ENCODE measurements around the gene ABHD15.

Gene ABHD15

GRCh38 chr17:29546085-29546484, 20.8 kb downstream of the ABHD15 start:
- no peak for FAIRE-seq
- TF ChIP-seq POLR2A (IDR thresholded peaks at IDR 0.05; ENCODE audit: low read depth, low read length) (no peak), SPI1 (IDR thresholded peaks at IDR 0.05; ENCODE audit: low read depth, low read length) (no peak)

GRCh38 chr17:29544066-29544465, 22.8 kb downstream of the ABHD15 start:
- DNase-seq (ENCODE audit: insufficient read length, low spot score), result no peak
- TF ChIP-seq PAX5 (IDR thresholded peaks at IDR 0.05; ENCODE audit: insufficient read depth, low read length, severe bottlenecking), result no peak
- no peak for FAIRE-seq

More at GRCh38 chr17:29546085-29546484, 20.8 kb downstream of the ABHD15 start:
- DNase-seq (ENCODE audit: insufficient read length, low spot score), result no peak

GRCh38 chr17:29533976-29534375, 32.9 kb downstream of the ABHD15 start:
- no peak for TF ChIP-seq POU2F2 (IDR thresholded peaks at IDR 0.05; ENCODE audit: low read depth, low read length)
- no peak for TF ChIP-seq POLR2A (IDR thresholded peaks at IDR 0.05; ENCODE audit: low read depth, low read length)
- no peak for TF ChIP-seq PAX5 (IDR thresholded peaks at IDR 0.05; ENCODE audit: insufficient read depth, low read length, severe bottlenecking)
- TF ChIP-seq TAF1 (IDR thresholded peaks at IDR 0.05; ENCODE audit: low read depth, low read length), result no peak
- TF ChIP-seq SPI1 (IDR thresholded peaks at IDR 0.05; ENCODE audit: low read depth, low read length), result no peak
- no peak for DNase-seq (ENCODE audit: insufficient read length, low spot score)
- no peak for FAIRE-seq

GRCh38 chr17:29526322-29526721, 40.5 kb downstream of the ABHD15 start:
- DNase-seq (ENCODE audit: insufficient read length, low spot score) (no peak), FAIRE-seq (no peak)
- TF ChIP-seq POLR2A (IDR thresholded peaks at IDR 0.05; ENCODE audit: low read depth, low read length), result no peak
- TF ChIP-seq POU2F2 (IDR thresholded peaks at IDR 0.05; ENCODE audit: low read depth, low read length), result no peak
- TF ChIP-seq SPI1 (IDR thresholded peaks at IDR 0.05; ENCODE audit: low read depth, low read length), result no peak
- no peak for TF ChIP-seq PAX5 (IDR thresholded peaks at IDR 0.05; ENCODE audit: insufficient read depth, low read length, severe bottlenecking)
- TF ChIP-seq POLR2AphosphoS5 (IDR thresholded peaks at IDR 0.05; ENCODE audit: low read depth, low read length), result no peak
- no peak for TF ChIP-seq TAF1 (IDR thresholded peaks at IDR 0.05; ENCODE audit: low read depth, low read length)

GRCh38 chr17:29524692-29525091, 42.1 kb downstream of the ABHD15 start:
- DNase-seq (ENCODE audit: insufficient read length, low spot score) (no peak), FAIRE-seq (no peak)
- no peak for TF ChIP-seq TAF1 (IDR thresholded peaks at IDR 0.05; ENCODE audit: low read depth, low read length)
- TF ChIP-seq POLR2AphosphoS5 (IDR thresholded peaks at IDR 0.05; ENCODE audit: low read depth, low read length), result no peak
- TF ChIP-seq SPI1 (IDR thresholded peaks at IDR 0.05; ENCODE audit: low read depth, low read length), result no peak
- no peak for TF ChIP-seq POU2F2 (IDR thresholded peaks at IDR 0.05; ENCODE audit: low read depth, low read length)
- TF ChIP-seq POLR2A (IDR thresholded peaks at IDR 0.05; ENCODE audit: low read depth, low read length), result no peak
- no peak for TF ChIP-seq PAX5 (IDR thresholded peaks at IDR 0.05; ENCODE audit: insufficient read depth, low read length, severe bottlenecking)

GRCh38 chr17:29518359-29518758, 48.5 kb downstream of the ABHD15 start:
- no peak for DNase-seq (ENCODE audit: insufficient read length, low spot score)
- no peak for TF ChIP-seq POLR2AphosphoS5 (IDR thresholded peaks at IDR 0.05; ENCODE audit: low read depth, low read length)
- no peak for TF ChIP-seq POU2F2 (IDR thresholded peaks at IDR 0.05; ENCODE audit: low read depth, low read length)
- TF ChIP-seq PAX5 (IDR thresholded peaks at IDR 0.05; ENCODE audit: insufficient read depth, low read length, severe bottlenecking), result no peak
- TF ChIP-seq POLR2A (IDR thresholded peaks at IDR 0.05; ENCODE audit: low read depth, low read length), result no peak
- TF ChIP-seq SPI1 (IDR thresholded peaks at IDR 0.05; ENCODE audit: low read depth, low read length), result no peak
- TF ChIP-seq TAF1 (IDR thresholded peaks at IDR 0.05; ENCODE audit: low read depth, low read length), result no peak
- FAIRE-seq, result no peak

GRCh38 chr17:29514792-29515191, 52.0 kb downstream of the ABHD15 start:
- FAIRE-seq (no peak), DNase-seq (ENCODE audit: insufficient read length, low spot score) (no peak)
- no peak for TF ChIP-seq POLR2AphosphoS5 (IDR thresholded peaks at IDR 0.05; ENCODE audit: low read depth, low read length)
- no peak for TF ChIP-seq POU2F2 (IDR thresholded peaks at IDR 0.05; ENCODE audit: low read depth, low read length)
- no peak for TF ChIP-seq PAX5 (IDR thresholded peaks at IDR 0.05; ENCODE audit: insufficient read depth, low read length, severe bottlenecking)
- TF ChIP-seq POLR2A (IDR thresholded peaks at IDR 0.05; ENCODE audit: low read depth, low read length), result no peak
- TF ChIP-seq TAF1 (IDR thresholded peaks at IDR 0.05; ENCODE audit: low read depth, low read length), result no peak
- no peak for TF ChIP-seq SPI1 (IDR thresholded peaks at IDR 0.05; ENCODE audit: low read depth, low read length)

GRCh38 chr17:29510953-29511352, 55.9 kb downstream of the ABHD15 start:
- FAIRE-seq, result no peak
- no peak for TF ChIP-seq TAF1 (IDR thresholded peaks at IDR 0.05; ENCODE audit: low read depth, low read length)
- no peak for TF ChIP-seq POU2F2 (IDR thresholded peaks at IDR 0.05; ENCODE audit: low read depth, low read length)
- no peak for TF ChIP-seq SPI1 (IDR thresholded peaks at IDR 0.05; ENCODE audit: low read depth, low read length)
- no peak for TF ChIP-seq PAX5 (IDR thresholded peaks at IDR 0.05; ENCODE audit: insufficient read depth, low read length, severe bottlenecking)
- TF ChIP-seq POLR2A (IDR thresholded peaks at IDR 0.05; ENCODE audit: low read depth, low read length), result no peak
- TF ChIP-seq POLR2AphosphoS5 (IDR thresholded peaks at IDR 0.05; ENCODE audit: low read depth, low read length), result no peak
- no peak for DNase-seq (ENCODE audit: insufficient read length, low spot score)

All from GM12891 (cell line).